A673 (cell line): Measurements from ENCODE around the gene ACER1. TPM values are rescaled to one million over a fixed set of nuclear protein-coding genes. Genes with fewer than 3 reads are reported as not detected.

Source experiments
- Bru-seq: library from RNA; stranded (reverse); fragments of 400-500 nt; gene quantifications from one replicate; lab custom pipeline; 2021; lab: Mats Ljungman, UMichigan
- BruChase-seq, 2 experiments: library from RNA; stranded (reverse); fragments of 400-500 nt; gene quantifications; one replicate each; lab custom pipeline; 2021; lab: Mats Ljungman, UMichigan
- BruUV-seq: library from RNA; stranded (reverse); fragments of 400-500 nt; replicated peaks from 2 replicates; lab custom pipeline; 2021; lab: Mats Ljungman, UMichigan
- CTCF ChIA-PET: fragments of 300-600 bp; sonication (Branson Sonifier 250); formaldehyde crosslinking; loops from one replicate; lab custom pipeline; 2022; ENCODE audit warnings: antibody characterized with exemption; lab: Charles Lee
- POLR2A ChIA-PET: fragments of 300-600 bp; sonication (Branson Sonifier 250); formaldehyde crosslinking; loops from one replicate; lab custom pipeline; 2022; ENCODE audit warnings: antibody characterized with exemption; ENCODE audit not compliant: low non-redundant PET; lab: Charles Lee
- DNase-seq: peaks from one replicate; pipeline ENCODE4 v3.0.0-alpha.2; 2015; ENCODE audit warnings: low spot score
- H3K27ac ChIP-seq: fragments of 200-600 bp; sonication (generic); 2 replicates; pipeline ENCODE4 v1.5.1; 2016; ENCODE audit warnings: mixed run types, low read depth, mild to moderate bottlenecking, mixed read lengths, antibody characterized with exemption, low read length; ENCODE audit not compliant: poor library complexity, severe bottlenecking
- H3K27me3 ChIP-seq: fragments of 200-600 bp; sonication (generic); replicated peaks from 2 replicates; pipeline ENCODE4 v1.6.1; 2017; ENCODE audit warnings: mixed run types, low read depth, mild to moderate bottlenecking, mixed read lengths, antibody characterized with exemption, low read length; ENCODE audit not compliant: insufficient read depth, poor library complexity
- H3K36me3 ChIP-seq: fragments of 200-600 bp; sonication (generic); 2 replicates; pipeline ENCODE4 v1.6.1; 2016; ENCODE audit warnings: mixed run types, mild to moderate bottlenecking, mixed read lengths, antibody characterized with exemption, low read length; ENCODE audit not compliant: insufficient read depth, poor library complexity, severe bottlenecking
- H3K4me1 ChIP-seq: fragments of 200-600 bp; sonication (generic); 2 replicates; pipeline ENCODE4 v1.6.1; 2017; ENCODE audit warnings: mixed run types, mild to moderate bottlenecking, mixed read lengths, antibody characterized with exemption, low read length; ENCODE audit not compliant: insufficient read depth, poor library complexity, severe bottlenecking
- H3K4me3 ChIP-seq: fragments of 200-600 bp; sonication (generic); 2 replicates; pipeline ENCODE4 v1.5.1; 2016; ENCODE audit warnings: low read depth, mixed run types, mild to moderate bottlenecking, mixed read lengths, low read length; ENCODE audit not compliant: poor library complexity, severe bottlenecking
- H3K9me3 ChIP-seq: fragments of 200-600 bp; sonication (generic); 2 replicates; pipeline ENCODE4 v1.6.1; 2016; ENCODE audit warnings: mixed run types, low read depth, mild to moderate bottlenecking, mixed read lengths, antibody characterized with exemption, low read length; ENCODE audit not compliant: poor library complexity, severe bottlenecking
- CTCF ChIP-seq: fragments of 300-800, 200-600 bp; sonication (generic); conservative IDR thresholded peaks from 2 replicates; pipeline ENCODE4 v1.5.1; 2017; ENCODE audit warnings: low read depth, mild to moderate bottlenecking, antibody characterized with exemption, low read length, moderate library complexity, mixed read lengths
- EZH2 ChIP-seq: fragments of 200-600 bp; sonication (generic); IDR thresholded peaks from 2 replicates; pipeline ENCODE4 v1.6.1; 2017; ENCODE audit warnings: borderline replicate concordance, low read depth, mild to moderate bottlenecking, mixed read lengths, antibody characterized with exemption, low read length; ENCODE audit not compliant: poor library complexity, severe bottlenecking
- intact Hi-C: fragments of 100-400 bp; cut with micrococcal nuclease; formaldehyde crosslinking; loops from one replicate; pipeline ENCODE4 v1.10.0; 2022; ENCODE audit not compliant: unreplicated experiment
- long read RNA-seq: library from polyadenylated mRNA; stranded (forward); transcript quantifications from one replicate; pipeline ENCODE4 v2.0.0, GENCODE V29; 2022
- total RNA-seq: library from RNA; stranded (reverse); gene quantifications from 2 replicates; pipeline ENCODE4 v1.2.3, GENCODE V29; 2021

ACER1 gene, protein sequence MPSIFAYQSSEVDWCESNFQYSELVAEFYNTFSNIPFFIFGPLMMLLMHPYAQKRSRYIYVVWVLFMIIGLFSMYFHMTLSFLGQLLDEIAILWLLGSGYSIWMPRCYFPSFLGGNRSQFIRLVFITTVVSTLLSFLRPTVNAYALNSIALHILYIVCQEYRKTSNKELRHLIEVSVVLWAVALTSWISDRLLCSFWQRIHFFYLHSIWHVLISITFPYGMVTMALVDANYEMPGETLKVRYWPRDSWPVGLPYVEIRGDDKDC
- total RNA-seq (not detected in 2 replicates), Bru-seq, nascent RNA (percentile 8 among the genes with signal in this experiment), BruChase-seq, experiment 1, labeled RNA remaining after a 2-hour chase (percentile 3 among the genes with signal in this experiment), BruChase-seq, experiment 2, labeled RNA remaining after a 6-hour chase (percentile 9 among the genes with signal in this experiment)
- long read RNA-seq, result 0 reads

GRCh38 chr19:6333439-6333838 lies at the start of gene ACER1:
ACER1 (minus strand) TSS chr19:6333612; CDS start chr19:6333551, 61 bp downstream.
- CTCF ChIA-PET, result no interaction called here
- no peak for DNase-seq
- POLR2A ChIA-PET, result no interaction called here
- no peak for TF ChIP-seq EZH2
- no peak for TF ChIP-seq CTCF
- no peaks in the 10 kb centered on the region for H3K27me3 ChIP-seq
- BruUV-seq, result no TSS peak
- no peaks in the 10 kb centered on the region for H3K4me1 ChIP-seq
- no peak within 1 kb of the TSS for H3K27ac ChIP-seq
- intact Hi-C loops, result no loop called here
- no peaks in the 10 kb centered on the region for H3K36me3 ChIP-seq
- H3K9me3 ChIP-seq, result no peaks in the 10 kb centered on the region
- no peak within 1 kb of the TSS for H3K4me3 ChIP-seq

DNA sequence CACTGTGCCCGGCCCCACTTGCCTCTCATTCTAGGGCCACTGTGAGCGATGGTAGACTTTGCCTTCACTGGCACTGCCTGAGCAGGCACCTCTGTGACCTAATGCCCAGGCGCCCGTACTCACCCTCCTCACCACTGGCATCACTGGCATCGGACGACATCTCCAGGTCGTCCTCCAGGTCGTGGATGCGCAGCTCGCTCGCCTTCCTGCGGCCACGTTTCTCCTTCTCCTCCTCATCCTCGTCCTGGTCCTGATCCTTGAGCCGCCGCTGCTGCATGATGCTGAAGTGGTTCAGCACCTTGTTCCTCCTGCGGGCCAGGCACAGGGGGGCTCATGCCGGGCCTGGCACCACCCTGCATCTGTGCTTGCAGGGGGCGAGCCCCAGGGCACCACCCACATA lies 49.8 kb upstream of the ACER1 start:
- Histone ChIP-seq H3K4me1 (no peaks in the 10 kb centered on the region), H3K27me3 (no peaks in the 10 kb centered on the region), H3K9me3 (no peaks in the 10 kb centered on the region), H3K27ac (no peak overlapping the region), H3K36me3 (peaks cover 66% of the 10 kb centered on the region), H3K4me3 (no peak overlapping the region)
- CTCF ChIA-PET, result no interaction called here
- intact Hi-C loops, result no loop called here
- TF ChIP-seq CTCF (no peak), EZH2 (no peak)
- DNase-seq, result no peak
- POLR2A ChIA-PET, result no interaction called here
- no TSS peak for BruUV-seq

DNA sequence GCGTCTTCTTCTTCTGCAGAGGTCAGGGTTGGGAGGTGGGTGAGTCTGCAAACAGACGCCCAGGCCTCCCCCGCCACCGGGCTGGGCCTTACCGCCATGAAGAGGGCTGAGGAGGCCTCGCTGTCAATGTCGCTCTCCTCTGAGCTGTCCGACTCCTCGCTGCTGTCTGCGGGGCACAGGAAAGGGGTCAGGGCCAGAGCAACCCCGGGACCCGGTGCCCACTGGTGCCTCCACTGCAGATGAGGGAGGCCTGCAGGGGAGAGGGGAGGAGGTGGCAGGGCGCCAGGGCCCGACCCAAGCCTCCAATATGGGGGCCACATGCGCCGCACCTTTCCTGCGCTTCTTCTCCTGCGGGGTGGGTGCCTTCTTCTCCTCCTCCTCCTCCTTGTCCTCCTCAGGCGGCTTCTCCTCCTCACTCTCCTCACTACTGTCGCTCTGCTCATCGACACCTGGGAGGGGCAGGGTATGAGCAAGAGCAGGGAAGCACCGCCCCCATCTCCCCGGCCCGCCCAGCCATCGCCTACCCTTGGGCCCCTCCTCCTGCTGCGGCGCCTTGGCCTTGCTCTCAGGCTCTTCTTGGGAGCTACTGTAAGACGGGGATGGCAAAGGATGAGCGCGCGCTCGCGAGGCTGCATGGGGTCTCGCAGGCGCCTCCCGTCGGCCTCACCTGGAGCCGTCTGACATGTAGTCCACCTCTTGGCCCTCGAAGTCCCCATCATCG lies 47.8 kb upstream of the ACER1 start:
- DNase-seq, result no peak
- Histone ChIP-seq H3K27ac (no peak overlapping the region), H3K36me3 (peaks cover 52% of the 10 kb centered on the region), H3K9me3 (no peaks in the 10 kb centered on the region), H3K4me3 (no peak overlapping the region), H3K4me1 (no peaks in the 10 kb centered on the region), H3K27me3 (no peaks in the 10 kb centered on the region)
- ChIA-PET CTCF (interaction anchor here (0.6 kb wide), 1 partner anchor 220 kb away, joined by 3 read pairs; no protein-coding TSS in a partner anchor), POLR2A (no interaction called here)
- TF ChIP-seq EZH2, result no peak
- TF ChIP-seq CTCF, result no peak
- intact Hi-C loops, result no loop called here
- no TSS peak for BruUV-seq
